ENCODE results near the gene SDK1.
"Not testable (repeated sequence)": the region's sequence is repeated elsewhere in the genome, so short reads cannot be mapped to it uniquely, and the experiment has no call there.

The SDK1 gene

DNA sequence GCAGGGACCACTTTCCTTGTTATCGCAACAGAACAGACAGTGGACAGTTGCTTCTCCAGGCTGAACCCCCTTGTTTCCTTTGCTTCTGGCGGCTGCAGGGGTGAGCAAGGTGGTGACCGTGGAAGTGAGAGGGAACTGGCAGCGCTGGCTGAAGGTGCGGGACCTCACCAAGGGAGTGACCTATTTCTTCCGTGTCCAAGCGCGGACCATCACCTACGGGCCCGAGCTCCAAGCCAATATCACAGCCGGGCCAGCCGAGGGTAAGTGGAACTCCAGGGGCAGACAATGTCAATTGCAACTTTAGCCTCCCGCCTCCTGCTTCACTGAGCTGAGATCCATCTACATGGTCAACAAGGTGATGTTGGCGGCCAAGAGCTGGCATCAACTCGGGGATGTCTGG is 919.0 kb downstream of the SDK1 start:
- DNase-seq: no peak

DNA sequence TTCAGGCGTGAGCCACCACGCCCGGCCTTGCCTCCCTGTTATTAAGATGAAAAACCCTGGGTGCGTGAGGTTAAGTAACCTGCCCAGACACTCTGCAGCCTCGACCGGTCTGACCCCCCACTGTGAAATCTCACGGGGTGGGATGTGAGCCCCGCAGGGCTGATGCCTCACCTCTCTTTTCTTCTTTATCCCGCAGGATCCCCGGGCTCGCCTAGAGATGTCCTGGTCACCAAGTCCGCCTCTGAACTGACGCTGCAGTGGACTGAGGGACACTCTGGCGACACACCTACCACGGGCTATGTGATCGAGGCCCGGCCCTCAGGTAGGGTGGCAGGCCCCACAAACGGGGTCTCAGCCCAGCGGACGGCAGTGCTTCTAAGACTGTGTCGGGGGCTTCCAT is 920.0 kb downstream of the SDK1 start:
- DNase-seq: no peak

DNA sequence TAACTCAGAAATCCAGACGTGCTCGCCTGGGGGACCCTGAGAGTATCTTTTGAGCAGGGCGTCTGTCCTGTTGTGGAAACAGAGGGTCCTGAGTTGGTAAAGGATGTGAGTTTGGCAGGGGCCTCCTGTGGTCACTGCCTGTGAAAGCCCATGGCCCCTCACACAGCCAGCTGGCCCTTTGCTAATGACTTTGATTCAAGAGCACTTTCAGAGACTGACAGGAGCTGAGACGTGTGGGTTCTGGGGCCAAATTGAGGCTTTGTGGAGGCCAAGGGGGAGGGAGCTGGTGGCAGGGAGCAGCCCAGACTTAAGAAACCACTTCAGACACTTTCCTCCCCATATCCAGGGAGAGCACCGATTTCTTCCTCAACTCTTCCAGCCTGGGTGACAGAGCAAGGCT is 921.6 kb downstream of the SDK1 start:
- DNase-seq: no peak

DNA sequence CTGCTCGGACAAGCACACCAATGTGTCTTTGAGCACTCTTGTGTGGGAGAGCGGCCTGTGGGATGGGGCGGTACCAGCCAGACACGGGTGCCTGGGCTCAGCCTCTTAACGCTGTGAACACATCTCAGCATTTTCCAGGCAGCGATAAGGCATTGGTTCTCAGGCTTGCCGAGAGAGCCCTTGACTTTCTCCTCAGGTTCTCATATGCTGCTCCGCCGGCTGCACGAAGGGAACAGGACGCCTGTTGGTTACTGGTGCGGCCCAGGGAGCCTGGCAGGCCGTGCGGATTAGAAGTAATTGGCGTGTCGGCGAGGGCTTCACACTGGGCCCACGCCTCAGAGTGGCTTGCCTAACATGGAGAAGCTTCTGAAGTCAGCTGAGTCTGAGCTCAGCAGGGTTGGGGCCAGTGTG is 924.3 kb downstream of the SDK1 start:
- no peak for DNase-seq

DNA sequence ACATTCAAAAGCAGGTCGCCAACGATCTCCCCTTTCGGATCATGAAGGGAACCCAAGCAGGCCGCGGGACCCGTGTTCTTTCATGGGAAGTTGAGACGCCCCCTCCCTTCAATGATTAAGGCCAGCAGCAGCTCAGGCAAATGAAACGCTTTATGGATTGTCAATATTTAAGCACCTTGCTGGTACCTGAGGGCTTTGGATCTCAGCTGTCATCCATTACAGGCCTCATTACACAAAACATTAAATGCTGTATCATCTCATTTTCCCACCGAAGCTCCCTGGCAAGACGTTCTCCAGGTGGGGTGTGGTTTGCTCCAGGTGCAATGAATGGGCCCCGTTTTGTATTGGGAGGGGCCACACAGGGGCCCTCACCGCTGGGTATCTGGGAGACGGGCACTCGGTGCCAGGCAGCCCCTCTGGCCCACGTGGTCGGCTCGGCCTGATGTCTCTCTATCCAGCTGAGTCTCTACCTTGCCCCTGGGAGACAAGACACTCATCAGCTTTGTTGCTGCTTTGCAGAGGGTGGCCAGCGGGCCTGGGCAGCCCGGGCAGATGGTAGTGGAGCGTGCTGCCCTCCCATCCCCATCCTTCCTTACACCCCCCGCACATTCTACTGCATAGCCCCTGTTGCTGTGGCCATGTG is 925.0 kb downstream of the SDK1 start:
- DNase-seq: no peak

DNA sequence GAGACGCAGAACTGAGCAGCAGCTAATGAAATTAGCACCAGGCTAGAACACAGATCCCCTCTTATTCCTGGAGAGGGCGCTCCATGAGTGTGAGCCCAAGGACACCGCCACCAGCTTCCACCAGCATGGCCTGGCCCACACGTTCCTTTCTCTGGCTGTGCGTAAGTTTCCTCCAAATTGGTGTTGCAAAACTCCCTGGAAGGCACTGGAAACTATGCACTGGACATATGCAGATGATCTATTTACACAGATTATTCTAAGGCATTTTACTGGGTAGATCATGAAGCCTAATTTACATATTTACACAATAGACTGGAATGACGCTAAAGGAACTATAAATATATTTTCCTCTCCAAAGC is 925.5 kb downstream of the SDK1 start:
- no peak for DNase-seq

DNA sequence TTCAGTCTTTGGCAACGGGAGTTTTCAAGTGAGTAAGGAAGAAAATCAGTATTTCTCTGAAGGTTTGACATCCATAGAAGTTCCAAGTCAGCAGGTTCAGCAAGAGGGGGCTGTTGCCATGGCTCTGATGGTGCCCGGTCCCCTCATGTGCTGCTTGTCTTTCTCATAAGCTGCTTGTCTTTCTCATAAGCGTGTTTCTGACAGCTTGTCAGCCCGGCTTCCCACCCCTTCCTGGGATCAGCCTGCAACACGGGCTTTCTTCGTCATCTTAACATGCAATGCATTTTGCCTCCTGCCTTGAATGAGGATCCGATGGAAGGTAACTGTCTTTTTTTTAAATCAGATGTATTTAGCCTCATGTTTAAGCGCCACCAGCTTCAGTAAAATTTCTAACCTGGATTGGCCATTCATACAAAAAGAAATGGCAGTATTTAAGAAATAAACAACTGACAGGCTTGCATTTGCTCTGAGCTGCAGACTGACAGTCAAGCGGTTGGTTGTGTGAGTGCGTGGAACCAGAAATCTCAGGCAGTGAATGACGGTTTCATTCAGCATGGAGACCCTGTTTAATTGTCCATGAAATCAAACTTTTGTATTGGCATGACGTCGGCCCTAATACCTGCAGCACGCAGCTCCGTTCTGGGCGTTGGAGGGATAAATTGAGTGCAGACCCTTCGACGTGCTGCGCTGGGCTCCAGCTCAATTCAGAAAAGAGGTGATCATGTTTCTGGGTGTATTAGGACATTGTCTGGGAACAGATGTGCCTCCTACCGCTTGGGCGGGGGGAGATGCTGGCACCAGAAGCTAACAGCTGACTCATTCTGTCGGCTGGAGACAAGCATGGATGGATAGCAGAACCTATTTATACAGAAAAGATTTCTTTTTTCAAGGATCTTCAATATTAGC is 926.3 kb downstream of the SDK1 start:
- no peak for DNase-seq

DNA sequence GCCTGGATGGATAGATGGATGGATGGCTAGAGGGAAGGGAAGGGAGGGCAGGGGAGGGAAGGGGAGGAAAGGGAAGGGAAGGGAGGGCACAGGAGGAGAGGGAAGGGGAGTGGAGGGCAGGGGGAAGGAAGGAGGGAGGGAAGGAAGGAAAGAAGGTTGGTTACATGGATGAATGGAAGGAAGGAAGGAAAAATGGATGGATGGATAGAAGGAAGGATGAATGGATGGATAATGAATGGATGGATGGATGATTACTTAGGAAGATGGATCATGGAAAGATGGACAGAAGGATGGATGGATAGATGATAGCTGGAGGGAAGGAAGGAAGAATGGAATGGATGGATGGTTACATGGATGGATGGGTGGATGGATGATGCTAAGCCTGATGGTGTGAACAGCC is 929.3 kb downstream of the SDK1 start:
- DNase-seq: no peak

DNA sequence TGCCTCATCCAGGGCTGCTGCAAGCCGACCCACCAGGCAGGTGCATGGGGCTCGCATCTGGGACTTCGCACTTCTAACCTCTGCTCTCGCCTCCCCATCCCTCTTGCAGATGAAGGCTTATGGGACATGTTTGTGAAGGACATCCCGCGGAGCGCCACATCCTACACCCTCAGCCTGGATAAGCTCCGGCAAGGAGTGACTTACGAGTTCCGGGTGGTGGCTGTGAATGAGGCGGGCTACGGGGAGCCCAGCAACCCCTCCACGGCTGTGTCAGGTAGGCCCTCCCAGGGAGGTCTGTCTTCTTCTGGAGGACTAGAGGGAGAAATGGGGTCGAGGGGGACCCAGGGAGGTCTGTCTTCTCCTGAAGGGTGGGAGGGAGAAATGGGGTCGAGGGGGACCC is 932.1 kb downstream of the SDK1 start:
- DNase-seq: no peak

DNA sequence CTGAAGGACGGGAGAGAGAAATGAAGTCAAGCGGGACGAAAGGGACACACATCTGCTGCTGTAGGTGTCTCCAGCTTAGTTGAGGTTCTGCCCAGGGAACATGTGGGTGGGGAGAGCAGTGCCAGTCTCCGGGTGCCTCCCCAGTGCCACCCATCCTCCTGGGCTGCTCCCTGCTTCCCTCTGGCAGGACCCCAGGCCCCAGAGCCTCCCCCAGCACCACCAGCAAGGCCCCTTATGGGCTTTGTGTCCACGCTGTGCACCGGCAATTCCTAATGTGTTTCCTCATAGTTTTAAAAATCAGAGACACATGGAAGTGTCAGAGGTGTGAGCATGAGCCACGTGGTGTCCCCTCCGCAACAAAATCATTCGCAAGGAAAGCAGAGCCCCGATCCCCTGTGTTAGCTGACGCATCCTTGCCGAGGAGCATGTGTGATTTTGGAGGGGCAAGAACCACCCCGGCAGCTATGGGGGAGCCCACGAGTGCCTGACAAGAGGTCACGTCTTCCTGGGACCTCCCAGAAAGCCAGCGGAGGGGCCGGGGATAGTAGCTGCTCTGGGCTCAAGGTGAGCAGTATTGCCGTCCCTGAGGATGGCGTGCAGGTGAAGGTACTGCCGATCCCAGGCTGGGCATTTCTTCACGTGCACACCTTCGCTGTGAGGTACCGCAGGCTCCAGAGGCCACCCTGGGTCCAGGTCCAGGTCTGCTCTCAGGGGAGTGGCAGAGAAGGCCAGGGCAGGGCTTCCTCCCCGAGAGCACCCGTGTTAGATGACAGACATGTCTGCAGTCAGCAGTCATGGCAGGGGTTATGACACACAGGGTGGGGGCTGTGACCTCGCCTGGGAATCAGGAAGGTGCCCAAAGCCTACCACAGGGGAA is 932.8 kb downstream of the SDK1 start:
- no peak for DNase-seq

DNA sequence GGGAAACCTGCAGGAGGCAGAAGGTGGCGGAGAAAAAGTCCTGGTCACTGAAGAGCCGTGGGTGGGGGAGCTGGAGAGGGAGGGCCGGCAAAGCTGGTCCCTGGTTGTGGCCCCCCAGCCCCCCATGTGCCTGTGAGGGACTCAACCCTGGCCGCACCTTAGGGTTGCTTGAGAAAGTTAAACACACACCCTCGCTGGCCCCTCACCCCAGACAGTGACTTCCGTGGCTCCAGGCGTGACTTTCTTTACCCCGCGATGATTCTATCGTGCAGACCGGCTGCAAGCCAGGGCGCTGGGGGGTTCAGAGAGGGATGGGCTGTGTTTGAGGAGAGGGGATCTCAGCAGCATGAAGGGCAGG is 933.4 kb downstream of the SDK1 start:
- no peak for DNase-seq

DNA sequence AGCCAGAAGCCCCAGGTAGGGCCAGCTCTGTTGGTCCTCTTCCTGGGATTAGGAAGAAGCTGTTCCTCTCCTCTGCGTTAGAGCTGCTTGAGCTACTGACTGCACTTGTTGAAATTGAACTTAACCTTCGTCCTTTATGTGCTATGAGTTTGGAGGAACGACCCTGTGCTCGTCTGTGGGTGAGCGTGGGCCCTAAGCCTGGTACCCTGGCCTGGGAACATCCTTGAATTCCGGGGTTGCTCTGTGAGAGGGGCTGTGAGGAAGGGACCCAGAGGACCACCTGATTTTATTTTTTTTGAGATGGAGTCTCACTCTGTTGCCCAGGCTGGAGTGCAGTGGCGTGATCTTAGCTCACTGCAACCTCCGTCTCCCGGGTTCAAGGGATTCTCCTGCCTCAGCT is 933.8 kb downstream of the SDK1 start:
- DNase-seq: no peak

DNA sequence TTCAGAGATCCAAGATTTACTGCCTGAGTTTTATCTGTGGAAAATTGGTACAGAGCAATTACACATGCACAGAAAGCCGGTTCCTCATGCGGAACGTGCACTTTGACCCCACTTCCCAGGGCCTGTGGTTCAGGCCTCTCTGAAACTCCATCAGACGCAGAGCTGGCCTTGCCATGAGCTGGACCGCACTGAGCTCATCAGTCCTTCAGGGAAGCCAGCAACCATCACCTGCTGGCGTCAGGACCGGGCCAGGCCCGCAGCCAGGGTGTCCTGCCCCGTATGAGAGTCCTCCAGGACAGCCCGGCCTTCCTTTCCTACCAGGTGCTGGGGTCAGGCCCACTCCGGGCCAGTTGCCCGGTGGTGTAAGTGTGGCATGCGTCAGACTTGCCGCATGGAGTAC is 934.5 kb downstream of the SDK1 start:
- no peak for DNase-seq

DNA sequence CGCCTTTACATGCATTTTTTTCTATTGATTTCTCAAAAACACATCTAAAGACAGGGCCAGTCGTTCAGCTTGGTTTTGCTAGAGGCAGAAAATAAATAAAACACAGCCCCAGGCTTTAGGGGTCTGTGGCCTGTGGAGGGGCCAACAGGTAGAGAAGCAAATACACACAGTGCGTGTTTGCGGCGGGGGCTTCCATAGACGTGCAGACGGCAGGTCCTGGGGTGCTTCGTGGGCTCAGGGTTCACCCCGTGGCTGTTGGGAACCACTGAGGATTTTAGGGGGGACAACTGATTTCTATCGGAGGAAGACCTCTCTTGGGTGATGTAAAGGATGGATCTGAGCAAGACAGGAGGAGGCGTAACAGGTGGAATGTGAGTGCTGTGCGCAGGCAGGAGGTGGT is 935.3 kb downstream of the SDK1 start:
- DNase-seq: no peak

DNA sequence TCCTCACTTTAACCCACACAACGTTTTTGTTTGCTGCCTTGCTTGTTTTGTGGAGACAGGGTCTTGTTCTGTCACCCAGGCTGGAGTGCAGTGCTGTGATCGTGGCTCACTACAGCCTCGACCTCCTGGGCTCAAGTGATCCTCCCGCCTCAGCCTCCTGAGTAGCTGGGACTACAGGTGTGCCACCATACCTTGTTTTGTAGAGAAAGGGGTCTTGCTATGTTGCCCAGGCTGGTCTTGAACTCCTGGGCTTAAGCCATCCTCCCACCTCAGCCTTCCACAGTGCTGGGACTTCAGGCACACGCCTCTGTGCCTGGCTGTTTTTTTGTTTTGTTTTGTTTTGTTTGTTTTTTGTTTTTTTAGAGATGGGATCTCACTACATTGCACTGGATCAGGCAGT is 935.8 kb downstream of the SDK1 start:
- DNase-seq: not testable (repeated sequence)

DNA sequence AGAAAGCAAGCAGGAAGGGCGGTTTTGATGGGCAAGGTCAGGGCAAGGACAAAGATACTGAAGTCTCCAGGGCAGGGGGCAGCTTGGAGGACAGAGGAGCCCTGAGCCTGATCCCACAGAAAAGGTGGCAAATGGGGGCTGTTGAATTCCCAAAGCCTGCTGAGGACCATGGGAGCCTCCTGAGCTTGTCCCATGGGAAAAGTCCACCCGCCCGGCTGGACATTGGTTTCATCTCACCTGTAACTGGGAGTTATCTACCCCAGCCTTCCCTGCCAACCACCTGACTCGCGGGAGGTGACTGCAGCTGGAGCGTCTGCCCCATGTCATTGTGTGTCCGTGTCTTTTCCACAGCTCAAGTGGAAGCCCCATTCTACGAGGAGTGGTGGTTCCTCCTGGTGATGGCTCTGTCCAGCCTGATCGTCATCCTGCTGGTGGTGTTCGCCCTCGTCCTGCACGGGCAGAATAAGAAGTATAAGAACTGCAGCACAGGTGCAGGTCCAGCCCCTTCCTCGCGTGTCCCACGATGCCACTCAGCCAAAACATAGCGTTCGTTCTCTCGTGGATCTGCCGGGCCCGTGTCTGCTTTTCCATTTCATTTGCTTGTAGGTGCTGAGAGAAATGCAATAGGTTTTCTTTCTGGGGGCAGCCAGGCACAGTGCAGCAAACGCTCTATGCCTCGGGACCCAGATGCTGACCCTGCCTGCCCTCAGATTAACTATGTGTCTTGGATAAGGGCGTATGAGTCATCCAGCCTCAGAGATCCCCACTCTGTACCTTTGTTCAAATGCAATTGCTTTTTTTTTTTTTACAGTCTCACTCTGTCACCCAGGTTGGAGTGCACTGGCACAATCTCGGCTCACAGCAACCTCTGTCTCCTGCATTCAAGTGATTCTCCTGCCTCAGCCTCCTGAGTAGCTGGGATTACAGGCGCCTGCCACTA is 936.5 kb downstream of the SDK1 start:
- no peak for DNase-seq

DNA sequence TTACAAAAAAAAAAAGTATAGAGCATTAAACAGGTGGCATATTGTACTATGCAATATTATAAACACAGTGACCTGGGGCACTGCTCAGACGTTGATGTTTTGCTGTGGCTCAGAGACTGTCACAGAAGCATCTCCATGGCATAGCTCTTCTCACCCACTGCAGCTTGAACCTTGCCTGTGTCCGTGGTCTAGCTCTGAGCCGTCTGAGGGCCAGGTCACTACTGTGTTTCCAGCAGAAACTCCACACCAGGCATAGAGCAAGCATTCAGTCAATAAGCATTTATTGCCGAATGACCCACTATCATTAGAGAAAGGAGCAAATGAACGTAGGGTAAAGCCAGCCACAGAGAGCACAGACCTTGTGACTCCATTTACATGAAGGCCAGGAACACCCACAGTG is 937.8 kb downstream of the SDK1 start:
- DNase-seq: no peak

DNA sequence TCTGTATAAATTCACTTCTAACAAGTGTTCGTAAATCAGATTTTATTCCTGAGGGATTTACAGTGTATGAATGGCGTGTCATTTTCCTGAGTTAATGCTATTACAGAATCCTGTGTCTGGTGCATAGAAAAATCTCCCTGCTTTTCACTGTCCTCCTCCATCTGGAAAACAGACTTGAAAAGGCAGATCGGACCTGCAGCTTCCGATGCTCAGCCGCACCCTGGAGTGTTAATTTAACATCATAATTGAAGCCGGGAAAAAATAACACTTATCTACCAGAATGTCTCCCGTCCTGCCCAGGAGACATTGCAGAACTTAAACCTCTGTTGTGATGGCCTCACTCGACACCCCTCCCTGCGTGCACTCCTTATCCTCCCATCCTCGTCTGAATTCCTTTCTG is 939.0 kb downstream of the SDK1 start:
- no peak for DNase-seq

DNA sequence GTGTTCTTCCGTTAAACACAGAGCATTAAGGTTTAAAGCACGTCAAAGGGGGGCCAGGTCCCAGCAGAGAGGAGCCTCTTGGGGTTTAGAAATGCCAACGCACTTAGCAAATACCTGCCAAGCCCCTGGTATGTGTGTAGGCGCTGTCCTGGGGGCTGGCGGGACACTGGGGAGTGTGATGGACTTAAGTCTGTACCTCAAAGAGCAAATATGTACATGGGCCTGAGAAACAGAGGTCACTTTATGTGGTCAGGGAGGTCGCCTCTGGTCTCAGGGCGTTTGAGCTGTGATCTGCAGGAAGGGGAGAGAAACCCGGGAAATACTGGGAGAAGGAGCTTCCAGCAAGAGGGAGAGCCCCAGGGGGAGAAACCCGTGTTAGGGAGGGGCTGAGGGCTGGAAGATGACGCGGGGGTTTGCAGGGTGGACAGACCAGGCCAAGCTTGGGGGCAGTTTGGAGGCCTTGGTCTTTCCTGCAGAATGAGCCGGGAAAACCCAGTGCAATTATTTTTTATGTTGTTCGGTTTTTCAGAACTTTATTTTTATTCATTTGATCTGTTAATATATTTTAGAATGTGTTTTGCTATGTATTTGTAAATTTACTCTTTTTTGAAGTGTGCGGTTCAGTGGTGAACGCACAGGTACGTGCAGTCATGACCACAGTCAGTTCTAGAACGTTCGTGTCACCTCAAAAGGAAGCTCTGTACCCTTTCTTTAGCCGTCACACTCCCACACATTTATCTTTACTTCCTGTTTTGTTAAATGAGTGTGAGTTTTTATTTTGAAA is 939.7 kb downstream of the SDK1 start:
- no peak for DNase-seq

DNA sequence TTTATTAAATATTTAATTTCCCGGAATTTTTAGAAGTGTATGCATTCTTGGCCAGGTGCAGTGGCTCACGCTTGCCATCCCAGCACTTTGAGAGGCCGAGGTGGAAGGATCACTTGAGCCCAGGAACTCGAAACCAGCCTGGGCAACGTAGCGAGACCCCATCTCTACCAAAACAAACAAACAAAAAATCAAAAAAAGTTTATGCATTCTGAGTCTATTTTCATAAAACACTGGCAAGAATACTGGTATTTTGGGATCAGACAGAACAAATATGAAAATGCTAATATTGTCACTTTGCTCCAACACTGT is 940.2 kb downstream of the SDK1 start:
- DNase-seq: no peak

DNA sequence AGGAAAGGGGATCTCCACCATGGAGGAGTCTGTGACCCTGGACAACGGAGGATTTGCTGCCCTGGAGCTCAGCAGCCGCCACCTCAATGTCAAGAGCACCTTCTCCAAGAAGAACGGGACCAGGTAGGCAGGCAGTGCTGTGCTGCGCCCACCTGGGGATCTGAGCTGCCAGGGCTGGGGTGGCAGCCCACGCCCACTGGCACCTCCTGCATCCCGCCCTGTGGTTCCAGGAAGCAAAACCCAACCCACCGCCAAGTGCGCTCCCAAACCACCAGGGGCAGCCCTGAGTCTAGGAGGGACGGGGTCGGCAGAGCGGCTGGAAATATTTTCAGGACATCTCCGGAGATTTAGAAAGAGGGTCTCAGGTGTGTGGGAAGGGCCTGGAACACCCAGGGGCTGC is 940.7 kb downstream of the SDK1 start:
- no peak for DNase-seq

DNA sequence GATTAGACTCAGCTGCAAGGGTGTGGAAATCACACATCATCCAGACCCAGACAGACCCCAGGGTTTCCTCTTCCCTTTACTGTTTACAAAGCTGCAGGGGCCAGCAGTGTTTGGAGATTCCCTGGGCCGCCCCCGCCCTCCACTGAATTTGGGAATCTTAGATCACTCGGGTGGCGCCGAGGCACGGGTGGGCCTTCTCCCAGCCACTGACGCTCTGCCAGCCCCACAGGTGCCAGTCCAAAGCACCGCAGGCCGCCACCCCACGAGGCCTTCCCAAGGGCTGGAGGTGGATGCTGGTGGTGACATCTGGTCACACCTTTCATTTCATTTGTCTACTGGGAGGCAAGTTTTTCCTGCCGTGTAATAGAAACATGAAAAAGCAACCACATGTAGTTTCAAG is 941.7 kb downstream of the SDK1 start:
- DNase-seq: no peak

Measured in T1000 (cell line).